Subcutaneous abdominal adipose tissue (tissue), 5 donors: ENCODE measurements around the gene RPLP1.

Experiments
- H3K27ac ChIP-seq: one replicate; pipeline ENCODE4 v1.7.0; 2013; ENCODE audit warnings: low read depth, mild to moderate bottlenecking, inconsistent platforms, low read length, moderate library complexity
- H3K27me3 ChIP-seq, 5 donors: one replicate each; pipeline ENCODE4 v1.7.0; 2013; ENCODE audit warnings: low read length in 5 of 5, inconsistent platforms in 1 of 5; ENCODE audit not compliant: control insufficient read depth in 5 of 5, insufficient read depth in 4 of 5
- H3K36me3 ChIP-seq, 5 donors: one replicate each; pipeline ENCODE4 v1.7.0; 2013; ENCODE audit warnings: low read length in 5 of 5; ENCODE audit not compliant: control insufficient read depth in 5 of 5, insufficient read depth in 5 of 5
- H3K4me1 ChIP-seq, 5 donors: one replicate each; pipeline ENCODE4 v1.7.0; 2013; ENCODE audit warnings: low read length in 5 of 5, mild to moderate bottlenecking in 3 of 5, moderate library complexity in 1 of 5; ENCODE audit not compliant: control insufficient read depth in 5 of 5, insufficient read depth in 5 of 5
- H3K4me3 ChIP-seq, 5 donors: one replicate each; pipeline ENCODE4 v1.7.0; 2013; ENCODE audit warnings: low read length in 5 of 5, low read depth in 1 of 5
- H3K9ac ChIP-seq, 5 donors: one replicate each; pipeline ENCODE4 v1.7.0; 2013; ENCODE audit warnings: low read length in 5 of 5, mild to moderate bottlenecking in 4 of 5, moderate library complexity in 3 of 5
- H3K9me3 ChIP-seq, 5 donors: one replicate each; pipeline ENCODE4 v1.7.0; 2013; ENCODE audit warnings: low read length in 5 of 5; ENCODE audit not compliant: control insufficient read depth in 5 of 5
- donor health status: healthy.
- donor health status: healthy.
- donor health status: healthy.
- donor health status: healthy.
- donor health status: healthy.

The RPLP1 gene

GRCh38 chr15:69452692-69453521, at the start of gene RPLP1:
Gene RPLP1 (plus strand): TSS chr15:69452818. CDS start chr15:69452949, 131 bp downstream.
- Histone ChIP-seq H3K27me3 (no peaks in the 10 kb centered on the region), H3K9me3 (no peaks in the 10 kb centered on the region), H3K4me1 (peaks cover 8 to 37% (median 30%) of the 10 kb centered on the region in 5 donors), H3K36me3 (peaks cover 7 to 27% (median 25%) of the 10 kb centered on the region in 5 donors), H3K4me3 (peak within 1 kb of the TSS; percentile 86 to 93 (median 88)), H3K9ac (peak within 1 kb of the TSS; percentile 77 to 98 (median 92)), H3K27ac (peak within 1 kb of the TSS; percentile 94)

DNA sequence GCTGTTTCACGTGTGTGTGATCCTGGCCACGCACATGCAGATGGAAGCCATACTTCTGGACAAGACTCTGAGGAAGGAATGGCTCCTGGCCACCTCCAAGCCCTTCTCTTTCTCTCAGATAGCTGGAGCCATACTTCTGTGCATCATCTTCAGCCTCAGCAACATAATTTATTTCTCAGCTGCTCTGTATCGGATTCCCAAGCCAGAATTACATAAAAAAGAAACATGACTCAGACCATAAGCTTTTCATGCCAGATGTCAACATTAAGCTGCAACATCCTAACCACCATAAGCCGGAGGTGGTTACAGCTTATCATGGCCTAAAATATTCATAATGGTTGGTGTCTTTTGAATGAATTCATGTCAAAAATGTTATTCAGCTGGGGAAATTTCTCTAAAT, 49.0 kb upstream of the RPLP1 start:
- Histone ChIP-seq H3K9ac (no peak overlapping the region), H3K4me3 (no peak overlapping the region), H3K4me1 (no peaks in the 10 kb centered on the region), H3K9me3 (no peaks in the 10 kb centered on the region), H3K27ac (no peak overlapping the region), H3K36me3 (no peaks in the 10 kb centered on the region), H3K27me3 (peaks cover 0 to 3% (median 0%) of the 10 kb centered on the region in 5 donors)

- no peaks in the 10 kb centered on the region for H3K36me3 ChIP-seq
- H3K27ac ChIP-seq: no peak overlapping the region
- H3K9ac ChIP-seq: no peak overlapping the region
- H3K4me1 ChIP-seq: no peaks in the 10 kb centered on the region
- H3K9me3 ChIP-seq: no peaks in the 10 kb centered on the region
- peaks cover 0 to 3% (median 0%) of the 10 kb centered on the region in 5 donors for H3K27me3 ChIP-seq
- no peak overlapping the region for H3K4me3 ChIP-seq
Observed at GRCh38 chr15:69405110-69405509, 47.5 kb upstream of the RPLP1 start.

GRCh38 chr15:69407719-69408400, 44.8 kb upstream of the RPLP1 start:
- H3K4me3 ChIP-seq: no peak overlapping the region
- H3K27ac ChIP-seq: no peak overlapping the region
- no peaks in the 10 kb centered on the region for H3K4me1 ChIP-seq

GRCh38 chr15:69408841-69409240, 43.8 kb upstream of the RPLP1 start:
- no peaks in the 10 kb centered on the region for H3K9me3 ChIP-seq
- no peaks in the 10 kb centered on the region for H3K36me3 ChIP-seq
- H3K27me3 ChIP-seq: no peaks in the 10 kb centered on the region
- H3K9ac ChIP-seq: no peak overlapping the region
- peaks cover 0 to 4% (median 2%) of the 10 kb centered on the region in 5 donors for H3K4me1 ChIP-seq
- no peak overlapping the region for H3K4me3 ChIP-seq
- no peak overlapping the region for H3K27ac ChIP-seq

More at GRCh38 chr15:69407719-69408400, 44.8 kb upstream of the RPLP1 start:
- no peak overlapping the region for H3K9ac ChIP-seq
- H3K27me3 ChIP-seq: peaks cover 0 to 3% (median 0%) of the 10 kb centered on the region in 5 donors
- H3K36me3 ChIP-seq: no peaks in the 10 kb centered on the region
- H3K9me3 ChIP-seq: no peaks in the 10 kb centered on the region

GRCh38 chr15:69410248-69410874, 42.3 kb upstream of the RPLP1 start:
- Histone ChIP-seq H3K36me3 (no peaks in the 10 kb centered on the region), H3K4me1 (peaks cover 0 to 15% (median 12%) of the 10 kb centered on the region in 5 donors), H3K27ac (no peak overlapping the region), H3K27me3 (no peaks in the 10 kb centered on the region), H3K9me3 (no peaks in the 10 kb centered on the region), H3K9ac (no peak overlapping the region), H3K4me3 (no peak overlapping the region)

GRCh38 chr15:69412274-69412673, 40.3 kb upstream of the RPLP1 start:
- Histone ChIP-seq H3K27me3 (no peaks in the 10 kb centered on the region), H3K4me3 (no peak overlapping the region), H3K9ac (no peak overlapping the region)

DNA sequence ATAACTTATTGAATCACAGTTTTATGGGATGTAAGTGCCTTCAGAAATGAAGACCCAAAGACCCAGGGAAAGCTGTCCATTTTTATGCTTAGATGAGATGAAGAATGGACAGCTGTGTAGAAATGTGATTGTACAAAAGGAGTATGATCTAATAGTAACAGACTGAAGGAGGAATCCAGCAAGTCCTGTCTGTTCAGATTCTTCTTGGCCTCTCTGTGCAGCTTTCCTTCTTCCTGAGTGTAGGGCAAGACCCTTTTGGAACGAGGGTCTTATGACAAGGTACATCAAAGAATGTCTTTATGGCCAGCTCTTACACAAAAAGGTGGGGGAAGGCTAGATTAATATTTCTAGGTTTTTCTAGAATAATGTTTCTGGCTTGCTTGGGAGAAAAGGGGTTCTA, 39.9 kb upstream of the RPLP1 start:
- Histone ChIP-seq H3K4me3 (no peak overlapping the region), H3K9me3 (no peaks in the 10 kb centered on the region), H3K4me1 (peaks cover 0 to 15% (median 12%) of the 10 kb centered on the region in 5 donors), H3K9ac (no peak overlapping the region), H3K27ac (no peak overlapping the region), H3K36me3 (no peaks in the 10 kb centered on the region), H3K27me3 (no peaks in the 10 kb centered on the region)

More at GRCh38 chr15:69412274-69412673, 40.3 kb upstream of the RPLP1 start:
- Histone ChIP-seq H3K27ac (no peak overlapping the region), H3K9me3 (no peaks in the 10 kb centered on the region), H3K36me3 (no peaks in the 10 kb centered on the region), H3K4me1 (peaks cover 0 to 15% (median 12%) of the 10 kb centered on the region in 5 donors)

DNA sequence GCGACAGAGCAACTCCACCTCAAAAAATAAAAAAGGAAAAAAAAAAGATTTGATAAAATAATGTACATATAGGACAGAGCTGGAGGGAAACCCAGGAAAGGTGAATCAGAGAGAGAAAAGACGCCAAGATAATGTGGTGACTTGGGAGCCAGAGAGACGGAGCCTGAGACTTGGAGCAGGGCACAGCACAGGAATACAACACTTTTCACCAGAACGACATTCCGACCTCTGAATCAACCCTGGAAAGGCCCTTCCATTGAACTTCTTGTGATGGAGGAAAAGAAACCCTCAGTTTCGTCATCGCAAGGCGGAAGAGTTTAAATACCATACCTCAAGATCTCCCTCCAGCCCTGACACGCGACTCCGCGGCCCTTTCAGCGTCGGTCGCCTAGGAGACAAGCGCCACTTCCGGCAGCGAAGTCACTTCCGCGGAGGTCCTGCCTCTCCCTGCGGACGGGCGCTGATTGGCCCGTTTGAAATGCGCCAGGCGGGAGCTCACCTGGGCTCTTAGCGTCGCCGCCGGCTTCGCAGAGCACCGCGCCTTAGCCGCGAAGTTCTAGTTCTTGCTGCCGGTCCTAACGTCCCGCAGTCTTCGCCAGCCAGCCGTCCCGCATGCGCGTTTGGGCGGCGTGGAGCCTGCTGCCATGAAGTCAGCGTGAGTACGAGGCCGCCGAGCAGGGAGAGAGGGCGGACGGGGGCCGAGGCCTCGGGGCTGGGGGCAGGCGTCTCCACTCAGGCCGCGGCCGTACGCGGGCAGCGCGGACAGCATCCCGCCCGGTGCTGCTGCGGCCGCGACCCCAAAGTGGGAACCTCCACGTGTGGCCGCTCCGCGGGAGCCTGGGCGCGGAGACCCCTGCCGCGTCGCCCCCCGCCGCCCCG, 38.6 kb upstream of the RPLP1 start, which contains the start of gene KIF23:
KIF23 (plus strand) TSS at position 528 of the 879 bp plus-strand sequence; CDS start at position 645, 117 bp downstream.
- peak within 1 kb of the TSS in 4 of 5 donors; percentile 48 to 67 (median 66) for H3K9ac ChIP-seq
- peaks cover 0 to 15% (median 12%) of the 10 kb centered on the region in 5 donors for H3K4me1 ChIP-seq
- no peak within 1 kb of the TSS for H3K27ac ChIP-seq
- H3K4me3 ChIP-seq: peak within 1 kb of the TSS; percentile 71 to 95 (median 80)
- no peaks in the 10 kb centered on the region for H3K36me3 ChIP-seq
- no peaks in the 10 kb centered on the region for H3K27me3 ChIP-seq
- H3K9me3 ChIP-seq: no peaks in the 10 kb centered on the region
